GM12801 (cell line): ENCODE measurements around the gene EDA.

Source experiments
- CTCF ChIP-seq: IDR thresholded peaks from one replicate; pipeline ENCODE4 v1.5.1; 2011; ENCODE audit warnings: control low read depth; ENCODE audit not compliant: insufficient read length; ENCODE audit errors: extremely low read depth

EDA gene

GRCh38 chrX:69884210-69884609 is 268.3 kb downstream of the EDA start:
- no peak for TF ChIP-seq CTCF

GRCh38 chrX:69896046-69896445 is 280.1 kb downstream of the EDA start:
- no peak for TF ChIP-seq CTCF

GRCh38 chrX:69900491-69900890 is 284.6 kb downstream of the EDA start:
- no peak for TF ChIP-seq CTCF

GRCh38 chrX:69906447-69906846 is 290.5 kb downstream of the EDA start:
- no peak for TF ChIP-seq CTCF

GRCh38 chrX:69914781-69915180 is 298.9 kb downstream of the EDA start:
- TF ChIP-seq CTCF, result no peak

GRCh38 chrX:69919749-69920148 is 303.8 kb downstream of the EDA start:
- TF ChIP-seq CTCF, result no peak

GRCh38 chrX:69932323-69932722 is 316.4 kb downstream of the EDA start:
- no peak for TF ChIP-seq CTCF

GRCh38 chrX:69948276-69948797 is 332.4 kb downstream of the EDA start:
- TF ChIP-seq CTCF, result no peak
